ENCODE measurements around the gene CCDC83. TPM values are rescaled to one million over a fixed set of nuclear protein-coding genes. Genes with fewer than 3 reads are reported as not detected.

CCDC83 gene
- total RNA-seq, 1 donor from 2014 or later: not detected

DNA sequence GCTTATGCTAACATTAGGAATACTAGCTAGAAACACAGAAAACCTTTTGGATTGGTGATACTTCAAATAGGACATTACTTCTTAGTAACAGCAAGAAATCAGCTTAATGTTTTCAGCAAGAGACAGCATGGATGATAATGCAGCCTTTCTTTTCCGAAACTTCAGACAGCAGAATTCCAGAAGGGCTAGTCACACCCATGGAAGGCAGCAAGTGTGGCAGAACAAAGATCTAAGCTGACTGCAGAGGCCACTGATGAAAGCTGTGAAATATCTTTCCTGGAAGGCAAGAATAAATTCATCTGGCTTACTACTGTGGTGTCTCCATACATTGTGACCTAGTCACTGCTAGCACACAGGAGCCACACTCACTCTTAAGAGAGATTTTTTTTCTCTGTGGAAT is 100.3 kb downstream of the CCDC83 start:
- Mint-ChIP-seq H3K4me1 (ENCODE audit: low read depth, unreplicated experiment) (peaks cover 48% of the 10 kb centered on the region), H3K36me3 (ENCODE audit: low read depth, unreplicated experiment) (peaks cover 11% of the 10 kb centered on the region), H3K27ac (ENCODE audit: unreplicated experiment) (peak overlapping the region; percentile 30), H3K9me3 (ENCODE audit: unreplicated experiment) (peaks cover 4% of the 10 kb centered on the region), H3K27me3 (ENCODE audit: low read depth, unreplicated experiment) (no peaks in the 10 kb centered on the region), H3K4me3 (ENCODE audit: unreplicated experiment) (peak overlapping the region; percentile 51)
- Histone ChIP-seq H3K79me2 (ENCODE audit: insufficient read depth, low read length) (peaks cover 24% of the 10 kb centered on the region), H3K27ac (ENCODE audit: low read depth, low read length) (peak overlapping the region; percentile 55), H3K4me2 (ENCODE audit: low read length) (peak overlapping the region; percentile 40), H3K27me3 (ENCODE audit: insufficient read depth, low read length) (no peaks in the 10 kb centered on the region), H3K9ac (ENCODE audit: low read length) (peak overlapping the region; percentile 24), H3K36me3 (ENCODE audit: insufficient read depth, low read length) (peaks cover 36% of the 10 kb centered on the region), H4K20me1 (ENCODE audit: insufficient read depth, low read length) (peaks cover 29% of the 10 kb centered on the region), H2AFZ (ENCODE audit: low read depth, low read length) (no peak overlapping the region), H3K4me1 (ENCODE audit: insufficient read depth, low read length) (peaks cover 17% of the 10 kb centered on the region), H3K4me3 (ENCODE audit: insufficient read depth, low read depth, low read length) (no peak overlapping the region), H3K9me3 (ENCODE audit: insufficient read depth, low read depth, low read length) (no peaks in the 10 kb centered on the region)
- TF ChIP-seq, protein P1, sequence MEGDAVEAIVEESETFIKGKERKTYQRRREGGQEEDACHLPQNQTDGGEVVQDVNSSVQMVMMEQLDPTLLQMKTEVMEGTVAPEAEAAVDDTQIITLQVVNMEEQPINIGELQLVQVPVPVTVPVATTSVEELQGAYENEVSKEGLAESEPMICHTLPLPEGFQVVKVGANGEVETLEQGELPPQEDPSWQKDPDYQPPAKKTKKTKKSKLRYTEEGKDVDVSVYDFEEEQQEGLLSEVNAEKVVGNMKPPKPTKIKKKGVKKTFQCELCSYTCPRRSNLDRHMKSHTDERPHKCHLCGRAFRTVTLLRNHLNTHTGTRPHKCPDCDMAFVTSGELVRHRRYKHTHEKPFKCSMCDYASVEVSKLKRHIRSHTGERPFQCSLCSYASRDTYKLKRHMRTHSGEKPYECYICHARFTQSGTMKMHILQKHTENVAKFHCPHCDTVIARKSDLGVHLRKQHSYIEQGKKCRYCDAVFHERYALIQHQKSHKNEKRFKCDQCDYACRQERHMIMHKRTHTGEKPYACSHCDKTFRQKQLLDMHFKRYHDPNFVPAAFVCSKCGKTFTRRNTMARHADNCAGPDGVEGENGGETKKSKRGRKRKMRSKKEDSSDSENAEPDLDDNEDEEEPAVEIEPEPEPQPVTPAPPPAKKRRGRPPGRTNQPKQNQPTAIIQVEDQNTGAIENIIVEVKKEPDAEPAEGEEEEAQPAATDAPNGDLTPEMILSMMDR (IDR thresholded peaks at IDR 0.05; ENCODE audit: insufficient read depth, low read depth, low read length): no peak
- TF ChIP-seq EZH2 (IDR thresholded peaks at IDR 0.05; ENCODE audit: insufficient read depth, low read length): no peak
- FAIRE-seq: peak; percentile 78
- peak; percentile 88 for DNase-seq (ENCODE audit: low read depth)

DNA sequence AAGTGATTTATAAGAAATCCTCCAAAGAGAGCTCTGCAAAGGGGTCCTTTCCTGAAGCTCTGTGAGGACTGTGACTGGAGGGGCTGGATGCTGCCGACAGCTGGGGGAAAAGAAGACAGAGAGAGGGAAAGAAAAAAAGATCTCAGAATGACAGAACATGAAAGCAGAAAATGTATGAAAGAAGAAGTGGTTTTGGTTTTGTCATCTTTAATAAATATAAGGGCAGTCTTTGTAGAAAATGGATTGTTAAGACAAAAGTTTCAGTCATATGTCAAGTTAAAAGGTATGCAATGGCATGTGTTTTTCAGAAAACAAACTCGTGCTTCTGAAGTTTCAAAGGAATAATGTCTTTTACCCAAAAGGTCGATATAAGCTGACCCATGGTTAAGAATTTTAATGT is 105.5 kb downstream of the CCDC83 start:
- H3K4me2 ChIP-seq (ENCODE audit: low read length): no peak overlapping the region
- TF ChIP-seq, protein P1 (IDR thresholded peaks at IDR 0.05; ENCODE audit: insufficient read depth, low read depth, low read length): no peak
- TF ChIP-seq EZH2 (IDR thresholded peaks at IDR 0.05; ENCODE audit: insufficient read depth, low read length): no peak
- Mint-ChIP-seq H3K4me1 (ENCODE audit: low read depth, unreplicated experiment) (peaks cover 48% of the 10 kb centered on the region), H3K4me3 (ENCODE audit: unreplicated experiment) (no peak overlapping the region), H3K9me3 (ENCODE audit: unreplicated experiment) (no peaks in the 10 kb centered on the region), H3K27me3 (ENCODE audit: low read depth, unreplicated experiment) (no peaks in the 10 kb centered on the region), H3K27ac (ENCODE audit: unreplicated experiment) (peak overlapping the region; percentile 54), H3K36me3 (ENCODE audit: low read depth, unreplicated experiment) (peaks cover 24% of the 10 kb centered on the region)
- H3K27ac ChIP-seq (ENCODE audit: low read depth, low read length): no peak overlapping the region
- peaks cover 72% of the 10 kb centered on the region for H4K20me1 ChIP-seq (ENCODE audit: insufficient read depth, low read length)
- peaks cover 16% of the 10 kb centered on the region for H3K4me1 ChIP-seq (ENCODE audit: insufficient read depth, low read length)
- no peak overlapping the region for H3K9ac ChIP-seq (ENCODE audit: low read length)
- H2AFZ ChIP-seq (ENCODE audit: low read depth, low read length): no peak overlapping the region
- H3K79me2 ChIP-seq (ENCODE audit: insufficient read depth, low read length): peaks cover 71% of the 10 kb centered on the region
- no peaks in the 10 kb centered on the region for H3K27me3 ChIP-seq (ENCODE audit: insufficient read depth, low read length)
- no peak overlapping the region for H3K4me3 ChIP-seq (ENCODE audit: insufficient read depth, low read depth, low read length)
- H3K9me3 ChIP-seq (ENCODE audit: insufficient read depth, low read depth, low read length): no peaks in the 10 kb centered on the region
- no peak for DNase-seq (ENCODE audit: low read depth)
- FAIRE-seq: no peak
- H3K36me3 ChIP-seq (ENCODE audit: insufficient read depth, low read length): peaks cover 61% of the 10 kb centered on the region

DNA sequence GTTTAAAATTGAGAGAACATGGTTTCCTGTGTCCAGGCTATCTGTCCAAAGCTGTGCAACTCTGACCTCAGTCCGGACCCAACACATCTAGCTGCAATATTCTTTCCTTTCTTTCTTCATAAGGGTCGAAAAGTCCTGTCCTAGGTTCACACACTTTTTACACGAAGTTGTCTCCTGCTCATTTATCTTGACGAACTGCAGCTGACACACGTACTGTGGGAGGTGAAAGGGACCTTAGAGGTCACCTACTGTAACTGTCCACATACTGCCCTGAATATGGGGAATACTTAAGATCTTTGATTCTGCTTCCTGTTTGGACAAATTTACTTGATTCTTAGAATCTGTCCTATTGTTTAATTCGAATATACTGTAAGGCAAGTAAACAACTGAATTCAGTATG is 105.9 kb downstream of the CCDC83 start:
- Histone ChIP-seq H3K9me3 (ENCODE audit: insufficient read depth, low read depth, low read length) (no peaks in the 10 kb centered on the region), H3K4me2 (ENCODE audit: low read length) (no peak overlapping the region), H3K9ac (ENCODE audit: low read length) (no peak overlapping the region), H3K27me3 (ENCODE audit: insufficient read depth, low read length) (no peaks in the 10 kb centered on the region), H4K20me1 (ENCODE audit: insufficient read depth, low read length) (peaks cover 75% of the 10 kb centered on the region), H2AFZ (ENCODE audit: low read depth, low read length) (no peak overlapping the region), H3K36me3 (ENCODE audit: insufficient read depth, low read length) (peaks cover 61% of the 10 kb centered on the region), H3K4me3 (ENCODE audit: insufficient read depth, low read depth, low read length) (no peak overlapping the region), H3K79me2 (ENCODE audit: insufficient read depth, low read length) (peaks cover 75% of the 10 kb centered on the region), H3K4me1 (ENCODE audit: insufficient read depth, low read length) (peaks cover 11% of the 10 kb centered on the region), H3K27ac (ENCODE audit: low read depth, low read length) (no peak overlapping the region)
- Mint-ChIP-seq H3K27me3 (ENCODE audit: low read depth, unreplicated experiment) (no peaks in the 10 kb centered on the region), H3K36me3 (ENCODE audit: low read depth, unreplicated experiment) (peaks cover 24% of the 10 kb centered on the region), H3K4me3 (ENCODE audit: unreplicated experiment) (no peak overlapping the region), H3K9me3 (ENCODE audit: unreplicated experiment) (no peaks in the 10 kb centered on the region), H3K4me1 (ENCODE audit: low read depth, unreplicated experiment) (peaks cover 44% of the 10 kb centered on the region), H3K27ac (ENCODE audit: unreplicated experiment) (no peak overlapping the region)
- DNase-seq (ENCODE audit: low read depth): no peak
- TF ChIP-seq, protein P1 (IDR thresholded peaks at IDR 0.05; ENCODE audit: insufficient read depth, low read depth, low read length): no peak
- no peak for TF ChIP-seq EZH2 (IDR thresholded peaks at IDR 0.05; ENCODE audit: insufficient read depth, low read length)
- no peak for FAIRE-seq
